HG03039 (cell line): Measurements from ENCODE around the gene SHMT2.

Experiments
- ATAC-seq: cut with Tn5 transposase; IDR thresholded peaks from one replicate; pipeline ENCODE4 v1.9.1; 2021; ENCODE audit warnings: mild to moderate bottlenecking, moderate library complexity; ENCODE audit not compliant: unreplicated experiment

Gene SHMT2

GRCh38 chr12:57196956-57197355, 32.6 kb upstream of the SHMT2 start:
- no peak for ATAC-seq

GRCh38 chr12:57198329-57198728, 31.2 kb upstream of the SHMT2 start:
- ATAC-seq = no peak

- no peak for ATAC-seq
These were observed 30.3 kb upstream of the SHMT2 start for GRCh38 chr12:57199191-57199590.

GRCh38 chr12:57200497-57200896, 29.0 kb upstream of the SHMT2 start:
- no peak for ATAC-seq

- ATAC-seq = no peak
These were observed 28.3 kb upstream of the SHMT2 start for GRCh38 chr12:57201219-57201618.

- ATAC-seq = no peak
These were observed 27.9 kb upstream of the SHMT2 start for GRCh38 chr12:57201631-57202030.

- ATAC-seq = no peak
These were observed 27.2 kb upstream of the SHMT2 start for GRCh38 chr12:57202321-57202720.

- ATAC-seq = no peak
These were observed 26.3 kb upstream of the SHMT2 start for GRCh38 chr12:57203201-57203600.

GRCh38 chr12:57203791-57204190, 25.7 kb upstream of the SHMT2 start:
- no peak for ATAC-seq

GRCh38 chr12:57204454-57204853, 25.1 kb upstream of the SHMT2 start:
- no peak for ATAC-seq

- ATAC-seq = no peak
These were observed 24.3 kb upstream of the SHMT2 start for GRCh38 chr12:57205186-57205585.

- no peak for ATAC-seq
These were observed 23.6 kb upstream of the SHMT2 start for GRCh38 chr12:57205931-57206330.

- no peak for ATAC-seq
These were observed 21.5 kb upstream of the SHMT2 start for GRCh38 chr12:57207731-57208630.

- no peak for ATAC-seq
These were observed 20.8 kb upstream of the SHMT2 start for GRCh38 chr12:57208631-57209282.

GRCh38 chr12:57209916-57210315, 19.6 kb upstream of the SHMT2 start:
- ATAC-seq = no peak

GRCh38 chr12:57210461-57210860, 19.1 kb upstream of the SHMT2 start:
- ATAC-seq = no peak

GRCh38 chr12:57210926-57211692, 18.4 kb upstream of the SHMT2 start:
- ATAC-seq = no peak

GRCh38 chr12:57211791-57212700, 17.5 kb upstream of the SHMT2 start:
- no peak for ATAC-seq

GRCh38 chr12:57212701-57213057, 16.8 kb upstream of the SHMT2 start:
- no peak for ATAC-seq

- ATAC-seq = no peak
These were observed 16.3 kb upstream of the SHMT2 start for GRCh38 chr12:57213058-57213715.
